ENCODE data around the gene NFE2L2.
"Not testable (repeated sequence)": the region's sequence is repeated elsewhere in the genome, so short reads cannot be mapped to it uniquely, and the experiment has no call there.

Gene NFE2L2

DNA sequence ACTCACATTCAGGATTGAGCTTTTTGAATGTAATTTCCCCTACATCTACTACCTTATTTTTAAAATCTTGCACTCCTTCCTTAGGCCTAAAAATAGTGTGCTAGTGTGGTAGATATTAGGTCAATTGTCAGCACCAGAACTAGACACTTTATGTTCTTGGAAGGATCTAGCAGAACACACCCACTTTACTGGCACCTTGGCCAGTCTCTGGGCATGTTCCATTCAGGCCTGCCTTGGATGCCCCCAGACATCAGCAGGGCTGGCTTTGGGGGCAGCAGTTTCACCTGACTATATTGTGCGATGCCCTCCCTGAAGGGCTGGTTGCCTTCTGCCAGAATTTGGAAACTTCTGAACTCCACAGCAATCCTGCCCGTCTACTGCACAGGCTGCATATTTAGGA is 15.3 kb upstream of the NFE2L2 start:
- no peak for DNase-seq

DNA sequence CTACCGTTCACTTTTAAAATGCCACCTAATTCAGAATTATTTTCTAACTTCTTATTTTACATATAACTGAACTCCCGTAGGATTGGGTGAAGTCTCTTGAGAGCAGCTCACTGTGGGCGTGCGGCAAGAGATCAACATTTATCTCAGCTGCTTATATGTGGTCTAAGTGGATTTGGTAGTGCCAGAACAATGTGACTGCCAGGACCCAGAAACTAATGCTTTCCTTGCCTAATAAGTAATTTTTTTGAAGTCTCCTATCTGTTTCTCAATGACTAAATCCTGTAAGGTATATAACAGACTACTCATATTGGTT is 11.2 kb upstream of the NFE2L2 start:
- no peak for DNase-seq

DNA sequence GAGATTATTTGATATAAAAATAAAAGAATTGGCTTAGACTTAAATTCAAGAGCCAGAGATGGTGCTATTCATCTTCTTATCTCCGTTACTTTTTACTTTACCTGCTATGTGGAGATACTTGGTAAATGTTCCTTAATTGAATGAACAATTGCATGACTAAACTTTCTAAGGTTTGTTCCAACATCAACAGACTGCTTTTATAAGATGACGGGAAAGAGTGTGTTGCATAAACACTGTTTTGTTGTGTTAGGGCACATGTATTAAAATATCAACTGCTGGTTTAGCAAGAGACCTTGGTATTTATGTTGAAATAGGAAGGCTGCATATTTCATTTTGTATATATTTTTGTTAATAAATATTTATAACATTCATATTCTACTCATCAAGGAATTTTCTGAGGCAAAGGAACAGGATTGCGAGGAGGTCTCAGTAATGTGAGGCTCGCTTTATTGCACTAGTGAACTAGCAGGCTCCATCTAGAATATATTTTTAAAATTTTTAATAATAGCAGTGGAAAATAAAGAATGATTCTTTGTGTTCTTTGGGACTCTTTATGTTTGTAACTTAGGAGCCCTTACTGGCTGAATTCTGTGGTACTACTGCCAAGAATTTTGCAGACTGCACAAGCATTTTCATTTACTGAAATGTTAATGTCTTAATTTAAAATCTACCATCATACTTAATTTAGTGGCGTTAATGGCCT is 10.7 kb upstream of the NFE2L2 start:
- no peak for DNase-seq

DNA sequence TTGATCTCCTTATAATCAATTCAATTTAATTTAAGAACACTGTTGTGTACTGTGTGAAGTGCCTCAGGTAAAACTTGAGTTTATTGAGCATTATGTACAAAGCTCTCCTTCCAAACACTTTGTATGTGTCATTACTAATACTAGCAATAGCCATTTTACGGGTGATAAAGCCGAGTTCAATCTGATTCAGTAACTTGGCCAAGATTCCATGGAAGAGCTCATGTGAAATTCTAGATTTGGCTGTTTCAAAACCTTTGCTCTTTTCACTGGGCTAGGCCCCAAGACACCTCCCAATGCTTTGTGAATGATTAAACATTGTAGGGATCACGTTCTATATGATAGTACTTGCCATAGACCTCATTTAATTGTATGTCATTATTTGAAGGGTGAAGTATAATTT is 8.9 kb upstream of the NFE2L2 start:
- DNase-seq = no peak

DNA sequence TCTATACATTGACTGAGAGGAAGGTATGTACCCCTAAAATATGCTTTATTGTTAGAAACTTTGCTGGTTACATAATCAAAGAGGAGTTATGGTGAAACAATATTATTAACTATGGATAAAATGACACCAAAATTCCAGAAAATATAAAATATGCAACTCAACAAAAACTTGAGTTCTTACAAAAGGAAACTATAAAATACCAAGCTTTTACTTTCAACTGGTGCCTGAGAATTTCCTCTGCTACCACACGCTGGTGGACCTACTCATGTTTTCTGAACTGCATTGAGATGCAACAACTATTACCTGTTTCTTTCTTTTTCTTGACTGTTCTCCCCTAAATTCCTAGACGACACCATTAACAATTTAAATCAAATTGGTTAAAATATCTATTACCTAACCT is 8.2 kb upstream of the NFE2L2 start:
- no peak for DNase-seq

DNA sequence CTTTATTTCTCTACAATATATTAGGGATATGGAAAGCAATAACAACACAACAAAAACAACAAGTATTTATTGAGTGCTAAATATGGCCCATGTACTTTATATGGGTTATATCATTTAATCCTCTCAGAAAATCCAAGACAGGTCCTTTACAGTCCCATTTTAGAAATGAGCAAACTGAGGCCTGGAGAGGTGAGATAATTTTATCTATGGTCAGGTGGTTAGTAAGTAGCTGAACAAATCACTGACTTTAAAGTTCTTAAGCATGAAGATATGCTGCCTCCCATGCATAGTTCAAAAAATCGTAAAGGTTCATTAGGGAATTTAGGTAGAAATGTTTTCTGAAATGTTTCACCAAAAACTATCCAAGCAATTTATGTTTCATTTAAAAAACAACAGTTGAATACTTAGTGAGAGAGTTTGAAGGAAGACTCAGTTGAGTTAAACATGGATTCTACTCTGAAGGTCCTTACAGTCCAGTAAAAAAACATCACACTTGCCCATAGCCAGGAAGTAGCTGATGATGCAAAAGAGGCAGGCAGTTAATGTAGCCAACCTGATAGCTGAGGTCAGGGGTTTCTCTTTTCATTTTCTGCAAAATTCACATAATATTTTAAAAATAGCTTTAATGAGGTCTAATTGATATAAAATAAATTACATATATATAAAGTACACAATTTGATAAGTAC is 7.6 kb upstream of the NFE2L2 start:
- DNase-seq = no peak

DNA sequence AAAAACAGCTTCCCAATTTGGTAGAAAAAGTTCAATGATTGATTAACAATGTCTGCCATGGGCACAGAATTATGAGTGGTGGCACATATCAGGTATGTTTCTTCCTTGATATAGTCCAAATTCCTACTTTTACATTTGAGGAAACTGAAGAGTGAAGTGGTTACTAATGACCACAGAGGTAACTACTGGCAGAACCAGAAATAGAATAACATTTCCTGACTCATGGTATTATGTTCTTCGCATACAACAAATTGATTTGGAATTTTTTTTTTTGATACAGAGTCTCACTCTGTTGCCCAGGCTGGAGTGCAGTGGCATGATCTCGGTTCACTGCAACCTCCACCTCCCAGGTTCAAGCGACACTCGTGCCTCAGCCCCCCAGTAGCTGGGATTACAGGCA is 6.0 kb upstream of the NFE2L2 start:
- no peak for DNase-seq

DNA sequence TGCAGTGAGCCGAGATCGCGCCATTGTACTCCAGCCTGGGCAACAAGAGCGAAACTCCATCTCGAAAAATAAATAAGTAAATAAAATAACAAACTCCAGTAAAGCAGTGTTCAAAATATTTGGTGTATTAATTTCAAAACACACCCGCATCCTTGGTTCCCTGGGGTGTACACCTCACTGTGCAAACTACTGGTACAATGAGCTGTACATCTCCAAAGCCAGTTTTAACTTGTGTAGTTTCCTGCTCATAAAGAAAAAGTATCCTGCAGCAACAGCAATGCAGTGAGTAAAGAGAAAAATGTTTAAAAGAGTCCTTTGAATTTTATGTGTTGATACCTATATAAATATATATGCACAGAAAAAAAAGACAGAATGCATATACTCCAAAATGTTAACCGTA is 4.4 kb upstream of the NFE2L2 start:
- DNase-seq = no peak

DNA sequence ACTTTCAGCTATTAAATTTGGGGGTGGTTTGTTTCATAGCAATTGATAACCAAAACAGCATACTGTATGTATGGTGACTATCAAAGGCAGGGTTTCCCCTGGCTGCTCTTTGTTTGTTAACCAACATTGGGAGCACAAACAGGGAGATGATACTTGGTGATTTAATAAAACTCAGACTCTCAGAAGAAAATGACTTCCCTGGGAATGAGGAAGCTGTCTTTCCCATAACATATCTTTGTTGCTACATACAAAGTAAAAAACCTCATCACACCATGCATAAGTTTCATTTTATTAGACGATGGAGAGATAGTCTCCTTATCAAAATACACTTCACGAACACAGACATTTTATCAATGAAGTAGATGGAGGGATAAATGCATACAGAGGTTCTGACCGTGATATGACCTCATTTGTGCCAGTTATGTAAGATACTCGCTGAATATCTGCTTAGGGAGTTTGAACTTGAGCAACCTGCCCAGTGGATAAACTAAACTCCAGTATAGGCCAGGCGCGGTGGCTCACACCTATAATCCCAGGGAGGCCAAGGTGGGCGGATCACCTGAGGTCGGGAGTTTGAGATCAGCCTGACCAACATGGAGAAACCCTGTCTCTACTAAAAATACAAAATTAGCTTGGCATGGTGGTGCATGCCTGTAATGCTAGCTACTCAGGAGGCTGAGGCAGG is 3.8 kb upstream of the NFE2L2 start:
- DNase-seq = peak; percentile 50

DNA sequence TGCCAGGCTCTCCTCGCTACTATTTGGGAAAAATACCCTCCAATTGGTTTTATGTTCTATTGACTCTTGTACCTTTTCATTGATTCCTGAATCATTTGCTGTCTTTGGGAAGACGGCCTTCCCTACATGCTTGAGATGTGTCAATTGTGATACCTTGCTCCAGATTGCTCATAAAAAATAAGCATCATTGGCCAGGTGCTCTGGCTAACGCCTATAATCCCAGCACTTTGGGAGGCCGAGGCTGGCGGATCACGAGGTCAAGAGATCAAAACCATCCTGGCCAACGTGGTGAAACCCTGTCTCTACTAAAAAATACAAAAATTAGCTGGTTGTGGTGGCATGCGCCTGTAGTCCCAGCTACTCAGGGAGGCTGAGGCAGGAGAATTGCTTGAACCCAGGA is 2.4 kb upstream of the NFE2L2 start:
- DNase-seq = not testable (repeated sequence)

DNA sequence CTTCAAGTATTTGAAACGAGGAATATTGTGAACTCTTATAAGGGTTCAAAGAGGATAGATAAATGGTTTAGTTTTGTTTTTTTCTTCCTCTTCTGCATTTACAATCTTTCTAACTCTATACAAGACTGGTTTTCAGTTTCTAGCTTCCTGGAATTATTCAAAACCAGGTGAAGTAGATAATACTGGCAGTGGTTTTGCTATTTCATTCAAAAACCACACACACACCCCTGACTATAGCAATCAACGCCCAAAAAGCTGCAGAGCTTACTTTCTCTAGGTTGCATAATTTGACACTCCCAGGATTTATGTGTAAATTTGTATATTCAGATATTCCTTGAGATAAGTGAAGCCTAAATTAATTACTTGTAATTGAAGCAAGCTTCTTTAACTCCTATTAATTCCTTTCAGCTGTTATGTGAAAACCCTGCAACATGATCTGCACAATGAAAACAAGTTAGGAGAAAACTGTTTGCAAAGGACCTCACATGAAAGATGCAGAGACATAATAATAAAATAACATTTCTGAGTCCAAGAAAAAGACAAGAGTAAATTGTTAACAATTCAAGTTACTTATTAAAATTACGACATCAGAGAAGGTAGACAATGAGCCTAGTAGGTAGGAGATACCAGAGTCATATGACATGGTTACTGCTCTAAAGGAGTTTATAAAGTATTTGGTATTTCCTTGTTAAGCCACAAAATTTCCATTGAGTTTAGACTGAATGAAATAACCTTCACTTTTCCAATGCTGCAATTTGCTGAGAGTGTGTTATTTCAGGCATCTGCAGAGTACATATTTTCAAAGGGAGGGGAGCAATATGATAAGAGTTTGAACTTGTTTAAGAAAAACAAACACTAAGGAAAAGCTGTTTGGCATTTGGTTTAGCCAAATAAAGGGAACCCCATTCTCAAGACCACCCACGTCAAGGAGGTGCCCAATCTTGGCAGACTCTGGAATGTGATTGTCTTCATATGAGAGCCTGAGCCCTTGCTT is 1.6 kb upstream of the NFE2L2 start:
- no peak for DNase-seq

DNA sequence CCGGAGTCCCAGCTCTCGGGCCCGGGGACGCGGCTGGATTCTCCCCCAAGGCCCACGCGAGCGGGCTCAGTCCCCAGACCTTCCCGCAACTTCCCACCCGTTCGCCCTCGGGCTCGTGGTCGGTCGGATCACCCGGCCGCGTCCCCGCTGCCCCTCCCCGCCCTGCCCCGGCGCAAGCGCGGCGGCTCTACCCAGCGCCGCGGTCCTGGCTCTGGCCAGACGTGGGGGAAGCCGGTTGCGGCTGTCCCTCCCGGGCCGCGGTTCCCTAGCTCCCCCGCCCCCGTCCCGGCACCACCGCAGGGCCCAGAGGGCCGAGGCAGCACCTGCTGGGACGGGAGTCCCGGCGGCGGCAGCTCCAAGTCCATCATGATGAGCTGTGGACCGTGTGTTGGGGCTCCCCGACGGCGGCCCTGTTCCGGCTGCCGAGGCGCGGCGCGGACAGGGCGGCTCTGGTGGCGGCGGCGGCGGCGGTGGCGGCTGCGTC is 276 bp downstream of the NFE2L2 start:
- peak; percentile 71 for DNase-seq

DNA sequence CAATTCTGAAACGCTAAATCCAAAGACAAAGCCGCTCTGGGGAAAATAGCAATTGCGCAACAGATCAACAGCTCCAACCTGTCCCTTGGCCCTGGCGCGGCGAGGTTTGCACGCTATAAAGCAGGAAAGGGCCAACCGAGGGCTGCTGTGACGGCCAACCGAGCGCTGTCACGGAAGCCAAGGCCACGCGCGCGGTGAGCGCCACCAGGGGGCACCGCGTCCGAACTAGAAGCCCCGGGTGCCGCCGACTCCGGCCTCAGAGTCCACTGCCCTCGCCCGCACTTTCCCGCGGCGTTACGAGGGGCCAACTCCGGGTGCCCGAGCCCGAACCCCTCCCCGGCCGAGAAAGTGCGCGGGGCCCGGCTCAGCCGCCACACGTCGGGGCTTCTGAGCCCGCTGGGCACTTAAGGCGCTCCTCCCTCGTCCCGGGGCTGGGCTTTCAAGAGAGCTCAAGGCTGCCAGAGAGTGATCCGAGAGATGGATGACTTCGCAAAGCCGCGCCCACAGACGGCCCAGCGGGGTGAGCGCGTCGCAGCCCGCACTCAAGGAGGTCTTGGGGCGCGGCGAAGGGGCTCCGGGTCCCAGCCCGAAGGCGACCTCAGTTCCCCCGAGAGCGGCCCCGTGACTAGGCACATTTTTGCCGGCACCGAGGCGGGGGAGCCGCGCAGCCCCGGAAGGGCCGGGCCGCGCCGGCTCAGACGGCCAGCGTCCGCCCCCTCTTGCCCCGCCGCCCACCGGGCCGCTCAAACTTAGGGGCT is 897 bp downstream of the NFE2L2 start:
- peak; percentile 99 for DNase-seq

DNA sequence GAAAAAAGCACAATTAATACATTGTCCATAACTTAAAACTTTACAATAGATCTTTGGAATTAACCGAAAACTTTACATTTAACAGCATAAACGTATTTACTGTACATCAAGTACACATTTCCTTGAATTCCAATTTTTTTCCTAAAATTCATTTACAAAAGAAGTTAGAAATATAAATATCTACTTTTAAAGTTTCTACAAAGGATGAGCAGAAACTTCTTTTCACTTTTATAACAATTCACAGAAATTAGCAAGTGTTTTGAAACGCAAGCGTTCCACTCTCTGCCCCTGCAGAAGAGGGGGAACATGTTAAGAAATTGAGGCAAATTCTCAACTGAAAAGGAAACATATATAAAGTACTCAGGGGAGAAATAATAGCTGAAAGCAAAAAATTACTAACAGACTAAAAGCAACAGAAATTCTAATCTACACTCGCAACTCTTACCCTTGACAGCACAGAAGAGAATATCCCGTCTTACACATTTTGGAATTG is 1.5 kb downstream of the NFE2L2 start:
- no peak for DNase-seq

DNA sequence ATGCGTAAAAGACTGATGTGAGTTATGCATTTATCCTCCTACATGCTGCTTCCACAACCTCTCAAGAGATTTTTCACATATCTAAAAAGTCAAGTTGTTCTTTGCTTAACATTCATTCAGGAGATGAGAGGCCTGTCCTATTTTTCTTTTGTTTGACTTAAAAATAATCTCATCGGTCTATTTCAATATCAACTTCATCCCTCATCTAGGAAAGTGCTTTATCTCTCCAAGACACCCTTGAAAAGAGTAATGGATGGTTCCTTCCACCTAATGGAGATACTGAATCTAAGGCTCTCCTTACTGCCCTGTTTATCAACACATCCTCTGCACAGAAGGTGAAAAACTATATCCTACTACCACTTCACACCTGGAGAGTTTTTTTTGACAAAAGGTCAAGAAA is 2.4 kb downstream of the NFE2L2 start:
- DNase-seq = no peak

DNA sequence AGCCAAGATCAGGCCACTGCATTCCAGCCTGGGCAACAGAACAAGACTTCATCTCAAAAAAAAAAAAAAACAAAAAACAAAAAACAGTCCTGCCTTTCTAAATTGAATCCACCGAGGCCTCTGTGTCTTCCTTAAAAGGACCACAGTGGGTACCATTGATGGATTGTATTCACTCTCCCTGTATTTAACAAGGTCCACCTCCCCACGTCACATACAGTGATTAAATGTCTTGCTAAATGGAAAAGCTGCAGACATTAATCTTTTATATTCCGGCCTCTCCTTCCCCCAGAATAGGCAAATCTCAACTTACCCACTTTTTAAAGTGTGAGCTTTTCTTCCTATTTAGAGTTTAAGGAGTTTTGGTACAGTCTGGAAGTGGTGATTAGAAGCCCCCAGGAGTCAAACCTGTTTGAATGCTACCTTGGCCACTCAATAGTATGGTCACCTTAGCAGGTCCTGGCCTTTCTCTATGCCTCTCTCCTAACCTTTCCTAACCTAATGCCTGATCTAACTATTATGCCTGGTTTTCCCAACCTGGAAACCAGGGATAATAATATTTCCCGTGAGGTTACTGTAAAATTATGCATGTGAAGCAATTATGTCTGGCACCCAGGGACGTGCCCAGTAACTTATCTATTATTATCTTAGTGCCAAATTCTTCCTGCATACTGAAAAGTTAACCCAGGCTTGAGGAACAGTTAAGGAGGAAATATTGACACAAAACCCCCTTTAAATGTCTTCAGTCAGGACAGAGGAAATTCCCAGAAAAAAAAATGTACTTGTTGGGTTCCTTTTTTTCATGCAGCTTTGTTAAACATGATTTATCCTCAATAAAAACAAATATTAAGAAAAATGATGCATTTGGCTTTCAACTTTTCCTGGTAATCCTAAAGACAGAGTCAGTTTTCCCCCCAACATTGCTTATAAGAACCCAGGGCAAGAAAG is 3.1 kb downstream of the NFE2L2 start:
- DNase-seq = peak; percentile 50

DNA sequence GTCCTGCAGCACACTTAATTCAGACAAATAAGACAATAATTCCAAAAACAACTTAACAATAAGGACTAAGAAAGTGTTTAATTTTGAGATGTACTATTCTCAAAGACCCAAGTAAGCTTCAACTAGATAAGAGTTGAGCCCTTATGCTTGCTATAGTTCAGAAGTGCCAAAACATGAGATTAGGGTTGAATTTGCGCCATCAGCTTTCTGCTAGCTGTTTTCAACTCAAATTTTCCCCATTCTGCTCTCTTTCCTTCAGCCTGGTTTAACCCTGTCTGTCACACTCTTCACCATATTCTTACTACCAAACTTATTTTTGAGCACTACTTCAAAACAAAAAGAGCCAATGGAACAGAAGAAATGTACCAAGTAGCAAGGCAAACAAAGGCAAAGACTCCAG is 4.1 kb downstream of the NFE2L2 start:
- no peak for DNase-seq

DNA sequence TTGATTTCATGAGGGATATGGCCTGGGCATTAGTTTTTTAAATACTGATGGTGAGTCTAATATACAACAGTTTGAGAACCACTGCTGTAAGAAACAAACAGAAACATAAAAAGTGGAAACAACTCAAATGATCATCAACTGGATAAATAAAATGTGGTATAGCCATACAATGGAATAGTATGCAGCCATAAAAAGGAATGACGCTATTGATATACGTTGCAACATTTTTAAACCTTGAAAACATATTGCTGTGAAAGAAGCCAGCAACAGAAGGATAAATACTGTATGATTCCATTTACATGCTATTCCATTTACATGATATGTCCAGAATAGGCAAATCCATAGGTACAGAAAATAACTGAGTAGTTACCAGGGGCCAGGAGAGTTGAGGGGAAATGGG is 6.5 kb downstream of the NFE2L2 start:
- no peak for DNase-seq

DNA sequence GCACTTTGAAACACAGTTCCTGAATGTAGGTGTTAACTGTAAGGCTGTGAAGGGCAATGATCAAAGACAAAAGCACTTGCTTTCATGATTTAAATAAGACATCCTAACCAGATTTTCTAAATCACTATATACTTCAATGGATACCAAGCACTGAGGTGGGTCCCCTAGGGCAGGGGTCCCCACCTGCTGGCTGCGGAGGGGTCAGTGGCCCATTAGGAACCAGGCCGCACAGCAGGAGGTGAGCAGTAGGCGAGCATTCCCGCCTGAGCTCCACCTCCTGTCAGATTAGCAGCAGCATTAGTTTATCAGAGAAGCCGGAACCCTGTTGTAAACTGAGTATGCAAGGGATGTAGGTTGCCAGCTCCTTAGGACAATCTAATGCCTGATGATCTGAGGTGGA is 7.1 kb downstream of the NFE2L2 start:
- DNase-seq = no peak

DNA sequence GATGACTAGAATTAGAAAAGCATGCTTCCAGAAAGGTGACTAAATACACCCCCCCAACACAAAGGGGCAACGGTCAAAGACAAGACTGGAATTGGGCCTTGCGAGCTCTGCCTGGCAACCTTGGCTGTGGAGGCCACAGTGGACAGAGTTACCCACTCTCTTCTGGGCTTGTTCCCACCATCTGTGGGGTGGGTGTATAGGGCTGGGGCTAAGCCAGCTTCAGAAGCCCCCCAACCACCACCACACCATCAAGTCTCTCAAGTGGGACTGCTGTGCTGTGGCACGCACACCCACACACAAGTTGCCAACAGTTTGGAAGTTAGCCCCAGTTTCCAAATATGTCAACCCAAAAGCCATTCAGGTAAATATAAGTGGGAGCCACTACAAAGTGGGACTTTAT is 7.8 kb downstream of the NFE2L2 start:
- DNase-seq = no peak

DNA sequence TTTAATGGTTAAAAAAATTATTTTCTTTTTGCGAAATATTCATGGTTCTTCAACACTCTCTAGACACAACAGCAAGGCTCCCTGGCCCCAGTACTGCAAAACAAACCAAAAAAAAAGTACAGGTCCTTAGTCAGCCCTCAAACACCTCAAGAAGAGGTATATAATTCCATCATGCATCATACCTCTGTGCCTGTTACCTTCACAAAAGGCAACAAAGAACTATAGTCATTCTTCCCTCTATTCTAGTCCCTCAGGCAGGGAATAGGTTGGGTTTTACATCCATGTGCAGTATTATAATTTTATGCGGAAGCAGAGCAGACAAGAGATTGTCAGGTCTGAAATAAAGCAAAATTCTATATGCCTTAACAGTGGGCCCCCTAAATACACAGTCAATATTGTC is 8.5 kb downstream of the NFE2L2 start:
- DNase-seq = no peak

Measured in suppressor macrophage treated with lipopolysaccharide for 4 hours (primary cell).